H1 (cell line): Measurements from ENCODE around the gene WDR48. TPM values are rescaled to one million over a fixed set of nuclear protein-coding genes. Genes with fewer than 3 reads are reported as not detected.

Source experiments
- CHD7 ChIP-seq: fragments of 300-600 bp; sonication (generic); IDR thresholded peaks from 2 replicates; pipeline ENCODE4 v1.7.1; 2012; ENCODE audit warnings: low read length, moderate library complexity, mild to moderate bottlenecking, inconsistent platforms; ENCODE audit not compliant: insufficient replicate concordance
- SUZ12 ChIP-seq: fragments of 200-600 bp; sonication (generic); IDR thresholded peaks from 2 replicates; pipeline ENCODE4 v1.6.1; 2012; ENCODE audit warnings: mild to moderate bottlenecking, inconsistent platforms, low read length, moderate library complexity, mixed read lengths
- polyA plus RNA-seq, 7 experiments: library from polyadenylated mRNA; depleted of rRNA in 3 of 7; stranded (reverse) in 5 of 7; unstranded in 2 of 7; fragments of >200 nt in 5 of 7; fragments of 200-250 nt in 2 of 7; gene quantifications; 1 replicate in 5 of 7; 2 replicates in 1 of 7; 4 replicates in 1 of 7; pipeline versions ENCODE4 v1.2.1 to v1.2.3, GENCODE V29; 2011 to 2013; ENCODE audit warnings: missing spikeins in 2 of 7, mixed read lengths in 2 of 7
- total RNA-seq: library from RNA; stranded (reverse); fragmentation: NEBNext Ultra II Directional; extraction: Animal tissue kit (Norgen Biotek cat#: 25700); gene quantifications from 2 replicates; pipeline ENCODE4 v1.2.1, GENCODE V29; 2021

The WDR48 gene
- total and polyA plus RNA-seq, 2 of the 8 experiments (the other 6 are each of a cell fraction or from before 2014, with no cell fraction given), result 21.2 to 54.1 TPM

- no peak for TF ChIP-seq CHD7
- TF ChIP-seq SUZ12, result no peak
Measured at GRCh38 chr3:39050029-39050428, 1.8 kb upstream of the WDR48 start (continued).
